ENCODE measurements around the gene PJA2.

Gene PJA2

GRCh38 chr5:109404428-109404960, 5.3 kb downstream of the PJA2 start:
- Histone ChIP-seq H3K4me1 (ENCODE audit: control insufficient read depth, insufficient read depth, low read length) (peaks cover 11% of the 10 kb centered on the region), H3K9ac (ENCODE audit: low read length) (no peak overlapping the region), H3K4me3 (ENCODE audit: low read length) (no peak overlapping the region), H3K9me3 (ENCODE audit: control insufficient read depth, low read length) (no peaks in the 10 kb centered on the region), H3K36me3 (ENCODE audit: control insufficient read depth, insufficient read depth, low read length) (no peaks in the 10 kb centered on the region), H3K27me3 (ENCODE audit: control insufficient read depth, insufficient read depth, low read length) (no peaks in the 10 kb centered on the region)

GRCh38 chr5:109403469-109403868, 6.3 kb downstream of the PJA2 start:
- Histone ChIP-seq H3K27me3 (ENCODE audit: control insufficient read depth, insufficient read depth, low read length) (no peaks in the 10 kb centered on the region), H3K9ac (ENCODE audit: low read length) (no peak overlapping the region), H3K9me3 (ENCODE audit: control insufficient read depth, low read length) (no peaks in the 10 kb centered on the region), H3K36me3 (ENCODE audit: control insufficient read depth, insufficient read depth, low read length) (no peaks in the 10 kb centered on the region), H3K4me3 (ENCODE audit: low read length) (no peak overlapping the region), H3K4me1 (ENCODE audit: control insufficient read depth, insufficient read depth, low read length) (peaks cover 11% of the 10 kb centered on the region)

GRCh38 chr5:109399092-109399759, 10.5 kb downstream of the PJA2 start:
- Histone ChIP-seq H3K27me3 (ENCODE audit: control insufficient read depth, insufficient read depth, low read length) (no peaks in the 10 kb centered on the region), H3K9me3 (ENCODE audit: control insufficient read depth, low read length) (no peaks in the 10 kb centered on the region), H3K36me3 (ENCODE audit: control insufficient read depth, insufficient read depth, low read length) (no peaks in the 10 kb centered on the region), H3K4me3 (ENCODE audit: low read length) (no peak overlapping the region), H3K4me1 (ENCODE audit: control insufficient read depth, insufficient read depth, low read length) (peaks cover 11% of the 10 kb centered on the region), H3K9ac (ENCODE audit: low read length) (no peak overlapping the region)

GRCh38 chr5:109396965-109397364, 12.8 kb downstream of the PJA2 start:
- no peaks in the 10 kb centered on the region for H3K36me3 ChIP-seq (ENCODE audit: control insufficient read depth, insufficient read depth, low read length)
- peaks cover under 1% of the 10 kb centered on the region for H3K4me1 ChIP-seq (ENCODE audit: control insufficient read depth, insufficient read depth, low read length)
- no peaks in the 10 kb centered on the region for H3K9me3 ChIP-seq (ENCODE audit: control insufficient read depth, low read length)
- H3K9ac ChIP-seq (ENCODE audit: low read length) = no peak overlapping the region
- H3K27me3 ChIP-seq (ENCODE audit: control insufficient read depth, insufficient read depth, low read length) = no peaks in the 10 kb centered on the region
- H3K4me3 ChIP-seq (ENCODE audit: low read length) = no peak overlapping the region

GRCh38 chr5:109394806-109395205, 15.0 kb downstream of the PJA2 start:
- Histone ChIP-seq H3K9ac (ENCODE audit: low read length) (no peak overlapping the region), H3K27me3 (ENCODE audit: control insufficient read depth, insufficient read depth, low read length) (no peaks in the 10 kb centered on the region), H3K4me1 (ENCODE audit: control insufficient read depth, insufficient read depth, low read length) (no peaks in the 10 kb centered on the region), H3K36me3 (ENCODE audit: control insufficient read depth, insufficient read depth, low read length) (no peaks in the 10 kb centered on the region), H3K9me3 (ENCODE audit: control insufficient read depth, low read length) (no peaks in the 10 kb centered on the region), H3K4me3 (ENCODE audit: low read length) (no peak overlapping the region)

- no peak overlapping the region for H3K9ac ChIP-seq (ENCODE audit: low read length)
- H3K36me3 ChIP-seq (ENCODE audit: control insufficient read depth, insufficient read depth, low read length) = no peaks in the 10 kb centered on the region
- H3K4me3 ChIP-seq (ENCODE audit: low read length) = no peak overlapping the region
- H3K4me1 ChIP-seq (ENCODE audit: control insufficient read depth, insufficient read depth, low read length) = no peaks in the 10 kb centered on the region
- H3K9me3 ChIP-seq (ENCODE audit: control insufficient read depth, low read length) = no peaks in the 10 kb centered on the region
- no peaks in the 10 kb centered on the region for H3K27me3 ChIP-seq (ENCODE audit: control insufficient read depth, insufficient read depth, low read length)
Observed at GRCh38 chr5:109390188-109390587, 19.6 kb downstream of the PJA2 start.

- H3K4me3 ChIP-seq (ENCODE audit: low read length) = no peak overlapping the region
- H3K4me1 ChIP-seq (ENCODE audit: control insufficient read depth, insufficient read depth, low read length) = no peaks in the 10 kb centered on the region
- no peaks in the 10 kb centered on the region for H3K27me3 ChIP-seq (ENCODE audit: control insufficient read depth, insufficient read depth, low read length)
- no peaks in the 10 kb centered on the region for H3K36me3 ChIP-seq (ENCODE audit: control insufficient read depth, insufficient read depth, low read length)
- no peak overlapping the region for H3K9ac ChIP-seq (ENCODE audit: low read length)
- no peaks in the 10 kb centered on the region for H3K9me3 ChIP-seq (ENCODE audit: control insufficient read depth, low read length)
Observed at GRCh38 chr5:109388407-109388806, 21.4 kb downstream of the PJA2 start.

GRCh38 chr5:109387408-109387974, 22.3 kb downstream of the PJA2 start:
- H3K27me3 ChIP-seq (ENCODE audit: control insufficient read depth, insufficient read depth, low read length) = no peaks in the 10 kb centered on the region
- no peak overlapping the region for H3K4me3 ChIP-seq (ENCODE audit: low read length)
- H3K4me1 ChIP-seq (ENCODE audit: control insufficient read depth, insufficient read depth, low read length) = no peaks in the 10 kb centered on the region
- no peaks in the 10 kb centered on the region for H3K9me3 ChIP-seq (ENCODE audit: control insufficient read depth, low read length)
- no peak overlapping the region for H3K9ac ChIP-seq (ENCODE audit: low read length)
- no peaks in the 10 kb centered on the region for H3K36me3 ChIP-seq (ENCODE audit: control insufficient read depth, insufficient read depth, low read length)

GRCh38 chr5:109378095-109378494, 31.7 kb downstream of the PJA2 start:
- peaks cover 4% of the 10 kb centered on the region for H3K36me3 ChIP-seq (ENCODE audit: control insufficient read depth, insufficient read depth, low read length)

GRCh38 chr5:109374625-109375024, 35.1 kb downstream of the PJA2 start:
- Histone ChIP-seq H3K4me1 (ENCODE audit: control insufficient read depth, insufficient read depth, low read length) (no peaks in the 10 kb centered on the region), H3K4me3 (ENCODE audit: low read length) (no peak overlapping the region), H3K9ac (ENCODE audit: low read length) (no peak overlapping the region), H3K36me3 (ENCODE audit: control insufficient read depth, insufficient read depth, low read length) (peaks cover 4% of the 10 kb centered on the region), H3K27me3 (ENCODE audit: control insufficient read depth, insufficient read depth, low read length) (no peaks in the 10 kb centered on the region), H3K9me3 (ENCODE audit: control insufficient read depth, low read length) (no peaks in the 10 kb centered on the region)

More at GRCh38 chr5:109378095-109378494, 31.7 kb downstream of the PJA2 start:
- no peak overlapping the region for H3K9ac ChIP-seq (ENCODE audit: low read length)
- no peaks in the 10 kb centered on the region for H3K27me3 ChIP-seq (ENCODE audit: control insufficient read depth, insufficient read depth, low read length)
- H3K4me1 ChIP-seq (ENCODE audit: control insufficient read depth, insufficient read depth, low read length) = no peaks in the 10 kb centered on the region
- H3K9me3 ChIP-seq (ENCODE audit: control insufficient read depth, low read length) = no peaks in the 10 kb centered on the region
- no peak overlapping the region for H3K4me3 ChIP-seq (ENCODE audit: low read length)

- Histone ChIP-seq H3K4me3 (ENCODE audit: low read length) (no peak overlapping the region), H3K36me3 (ENCODE audit: control insufficient read depth, insufficient read depth, low read length) (peaks cover 4% of the 10 kb centered on the region), H3K9me3 (ENCODE audit: control insufficient read depth, low read length) (no peaks in the 10 kb centered on the region), H3K4me1 (ENCODE audit: control insufficient read depth, insufficient read depth, low read length) (no peaks in the 10 kb centered on the region), H3K27me3 (ENCODE audit: control insufficient read depth, insufficient read depth, low read length) (no peaks in the 10 kb centered on the region), H3K9ac (ENCODE audit: low read length) (no peak overlapping the region)
Observed at GRCh38 chr5:109373932-109374331, 35.8 kb downstream of the PJA2 start.

- H3K4me1 ChIP-seq (ENCODE audit: control insufficient read depth, insufficient read depth, low read length) = no peaks in the 10 kb centered on the region
- peaks cover 8% of the 10 kb centered on the region for H3K36me3 ChIP-seq (ENCODE audit: control insufficient read depth, insufficient read depth, low read length)
- H3K4me3 ChIP-seq (ENCODE audit: low read length) = no peak overlapping the region
- no peak overlapping the region for H3K9ac ChIP-seq (ENCODE audit: low read length)
- H3K9me3 ChIP-seq (ENCODE audit: control insufficient read depth, low read length) = no peaks in the 10 kb centered on the region
- H3K27me3 ChIP-seq (ENCODE audit: control insufficient read depth, insufficient read depth, low read length) = no peaks in the 10 kb centered on the region
Observed at GRCh38 chr5:109370343-109370742, 39.4 kb downstream of the PJA2 start.
